GM21723 (cell line): ENCODE data around the gene THSD4.

ENCODE experiments used
- ATAC-seq: cut with Tn5 transposase; IDR thresholded peaks from one replicate; pipeline ENCODE4 v1.9.1; 2021; ENCODE audit warnings: mild to moderate bottlenecking, moderate library complexity; ENCODE audit not compliant: unreplicated experiment

The THSD4 gene

GRCh38 chr15:71440489-71441110, 325.3 kb downstream of the THSD4 start:
- ATAC-seq: no peak

GRCh38 chr15:71443538-71443937, 328.3 kb downstream of the THSD4 start:
- ATAC-seq: no peak

- ATAC-seq: no peak
Observed at GRCh38 chr15:71444032-71444810, 328.9 kb downstream of the THSD4 start.

- no peak for ATAC-seq
Observed at GRCh38 chr15:71444866-71445590, 329.8 kb downstream of the THSD4 start.

- ATAC-seq: no peak
Observed at GRCh38 chr15:71447328-71448250, 332.3 kb downstream of the THSD4 start.

GRCh38 chr15:71448688-71449114, 333.4 kb downstream of the THSD4 start:
- ATAC-seq: no peak

GRCh38 chr15:71449363-71449762, 334.1 kb downstream of the THSD4 start:
- ATAC-seq: no peak

- no peak for ATAC-seq
Observed at GRCh38 chr15:71449956-71450355, 334.7 kb downstream of the THSD4 start.

GRCh38 chr15:71451130-71451529, 335.9 kb downstream of the THSD4 start:
- no peak for ATAC-seq

- no peak for ATAC-seq
Observed at GRCh38 chr15:71452893-71453292, 337.6 kb downstream of the THSD4 start.

GRCh38 chr15:71454462-71454996, 339.3 kb downstream of the THSD4 start:
- no peak for ATAC-seq

GRCh38 chr15:71455107-71455506, 339.8 kb downstream of the THSD4 start:
- ATAC-seq: no peak

- no peak for ATAC-seq
Observed at GRCh38 chr15:71455878-71456277, 340.6 kb downstream of the THSD4 start.

GRCh38 chr15:71456362-71456761, 341.1 kb downstream of the THSD4 start:
- no peak for ATAC-seq

GRCh38 chr15:71456811-71457210, 341.5 kb downstream of the THSD4 start:
- ATAC-seq: no peak

GRCh38 chr15:71458089-71458660, 342.9 kb downstream of the THSD4 start:
- no peak for ATAC-seq

GRCh38 chr15:71461748-71462147, 346.5 kb downstream of the THSD4 start:
- ATAC-seq: no peak

GRCh38 chr15:71462638-71463037, 347.4 kb downstream of the THSD4 start:
- no peak for ATAC-seq

- no peak for ATAC-seq
Observed at GRCh38 chr15:71463156-71463665, 347.9 kb downstream of the THSD4 start.
